ENCODE measurements around the gene TBC1D16.

Gene TBC1D16

GRCh38 chr17:79920751-79921410, 114.8 kb downstream of the TBC1D16 start:
- TF ChIP-seq CTCF (IDR thresholded peaks at IDR 0.05), result no peak

GRCh38 chr17:79919862-79920720, 115.6 kb downstream of the TBC1D16 start:
- no peak for TF ChIP-seq CTCF (IDR thresholded peaks at IDR 0.05)

- no peak for TF ChIP-seq CTCF (IDR thresholded peaks at IDR 0.05)
Measured at GRCh38 chr17:79919164-79919585, 116.5 kb downstream of the TBC1D16 start.

GRCh38 chr17:79918581-79919163, 117.0 kb downstream of the TBC1D16 start:
- TF ChIP-seq CTCF (IDR thresholded peaks at IDR 0.05), result no peak

- no peak for TF ChIP-seq CTCF (IDR thresholded peaks at IDR 0.05)
Measured at GRCh38 chr17:79917902-79918484, 117.7 kb downstream of the TBC1D16 start.

GRCh38 chr17:79916991-79917901, 118.4 kb downstream of the TBC1D16 start:
- no peak for TF ChIP-seq CTCF (IDR thresholded peaks at IDR 0.05)
